Activated CD4-positive, alpha-beta memory T cell treated with anti-CD3 and anti-CD28 coated beads for 36 hours (primary cell): Measurements from ENCODE around the gene COMMD1. TPM values are rescaled to one million over a fixed set of nuclear protein-coding genes. Genes with fewer than 3 reads are reported as not detected.
"Not testable (repeated sequence)": the region's sequence is repeated elsewhere in the genome, so short reads cannot be mapped to it uniquely, and the experiment has no call there.

Source experiments
- CTCF ChIA-PET: fragments of 350-600 bp; sonication (Branson Sonifier 250); formaldehyde crosslinking; loops from one replicate; lab custom pipeline; 2021; ENCODE audit warnings: antibody characterized with exemption, inconsistent platforms; lab: Charles Lee
- POLR2A ChIA-PET: fragments of 350-600 bp; sonication (Branson Sonifier 250); formaldehyde crosslinking; loops from one replicate; lab custom pipeline; 2021; ENCODE audit warnings: antibody characterized with exemption; lab: Charles Lee
- DNase-seq: peaks from one replicate; pipeline ENCODE4 v3.0.0-alpha.2; 2020
- H3K27ac Mint-ChIP-seq: one replicate; pipeline ENCODE4 v1.8.0; 2021; ENCODE audit warnings: mixed read lengths
- H3K27me3 Mint-ChIP-seq: one replicate; pipeline ENCODE4 v1.8.0; 2021; ENCODE audit warnings: mixed read lengths
- H3K36me3 Mint-ChIP-seq: one replicate; pipeline ENCODE4 v1.8.0; 2021; ENCODE audit warnings: mixed read lengths
- H3K4me1 Mint-ChIP-seq: one replicate; pipeline ENCODE4 v1.8.0; 2021; ENCODE audit warnings: low read depth, mixed read lengths
- H3K4me3 Mint-ChIP-seq: one replicate; pipeline ENCODE4 v1.8.0; 2021; ENCODE audit warnings: mild to moderate bottlenecking, mixed read lengths
- H3K9me3 Mint-ChIP-seq: one replicate; pipeline ENCODE4 v1.8.0; 2021; ENCODE audit warnings: mixed read lengths
- intact Hi-C: fragments of 100-400 bp; cut with micrococcal nuclease; formaldehyde crosslinking; loops from one replicate; pipeline ENCODE4 v1.15.1; 2023
- total RNA-seq, 2 experiments: library from RNA; stranded (reverse); gene quantifications; one replicate each; pipeline ENCODE4 v1.2.3, GENCODE V29; 2021

Gene COMMD1
- total RNA-seq, 2 experiments from 2014 or later: 33.0 to 33.8 TPM

DNA sequence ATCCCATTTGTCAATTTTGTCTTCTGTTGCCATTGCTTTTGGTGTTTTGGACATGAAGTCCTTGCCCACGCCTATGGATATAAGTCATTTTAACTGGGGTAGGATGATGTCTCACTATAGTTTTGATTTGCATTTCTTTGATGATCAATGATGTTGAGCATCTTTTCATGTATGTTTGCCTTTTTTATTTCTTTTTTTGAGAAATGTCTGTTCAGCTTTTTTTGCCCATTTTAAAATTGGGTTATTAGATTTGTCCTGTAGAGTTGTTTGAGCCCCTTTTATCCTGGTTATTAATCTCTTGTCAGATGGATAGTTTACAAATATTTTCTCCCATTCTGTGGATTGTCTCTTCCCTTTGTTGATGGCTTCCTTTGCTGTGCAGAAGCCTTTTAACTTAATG is 75.3 kb downstream of the COMMD1 start:
- DNase-seq: no peak
- H3K9me3 Mint-ChIP-seq: peaks cover 22% of the 10 kb centered on the region
- POLR2A ChIA-PET: no interaction called here
- no peak overlapping the region for H3K4me3 Mint-ChIP-seq
- intact Hi-C loops: no loop called here
- H3K4me1 Mint-ChIP-seq: peaks cover 6% of the 10 kb centered on the region
- H3K27ac Mint-ChIP-seq: no peak overlapping the region
- peaks cover 18% of the 10 kb centered on the region for H3K36me3 Mint-ChIP-seq
- CTCF ChIA-PET: no interaction called here
- no peaks in the 10 kb centered on the region for H3K27me3 Mint-ChIP-seq

DNA sequence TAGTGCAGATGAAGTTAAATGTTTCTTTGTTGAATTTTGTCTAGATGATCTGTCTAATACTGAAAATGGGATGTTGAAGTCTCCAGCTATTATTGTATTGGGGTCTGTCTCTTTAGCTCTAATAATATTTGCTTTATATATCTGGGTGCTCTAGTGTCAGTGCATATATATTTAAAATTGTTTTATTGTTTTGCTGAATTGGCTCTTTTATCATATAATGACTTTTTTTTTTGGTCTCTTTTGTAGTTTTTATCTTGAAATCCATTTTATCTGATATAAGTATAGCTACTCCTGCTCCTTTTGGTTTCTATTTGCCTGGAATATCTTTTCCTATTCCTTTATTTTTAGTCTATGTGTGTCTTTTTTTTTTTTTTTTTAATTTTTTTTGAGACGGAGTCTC is 79.2 kb downstream of the COMMD1 start:
- DNase-seq: no peak
- Mint-ChIP-seq H3K27ac (no peak overlapping the region), H3K27me3 (no peaks in the 10 kb centered on the region), H3K9me3 (peaks cover 22% of the 10 kb centered on the region), H3K4me1 (peaks cover 6% of the 10 kb centered on the region), H3K4me3 (no peak overlapping the region), H3K36me3 (peaks cover 18% of the 10 kb centered on the region)
- CTCF ChIA-PET: no interaction called here
- intact Hi-C loops: no loop called here
- POLR2A ChIA-PET: no interaction called here

DNA sequence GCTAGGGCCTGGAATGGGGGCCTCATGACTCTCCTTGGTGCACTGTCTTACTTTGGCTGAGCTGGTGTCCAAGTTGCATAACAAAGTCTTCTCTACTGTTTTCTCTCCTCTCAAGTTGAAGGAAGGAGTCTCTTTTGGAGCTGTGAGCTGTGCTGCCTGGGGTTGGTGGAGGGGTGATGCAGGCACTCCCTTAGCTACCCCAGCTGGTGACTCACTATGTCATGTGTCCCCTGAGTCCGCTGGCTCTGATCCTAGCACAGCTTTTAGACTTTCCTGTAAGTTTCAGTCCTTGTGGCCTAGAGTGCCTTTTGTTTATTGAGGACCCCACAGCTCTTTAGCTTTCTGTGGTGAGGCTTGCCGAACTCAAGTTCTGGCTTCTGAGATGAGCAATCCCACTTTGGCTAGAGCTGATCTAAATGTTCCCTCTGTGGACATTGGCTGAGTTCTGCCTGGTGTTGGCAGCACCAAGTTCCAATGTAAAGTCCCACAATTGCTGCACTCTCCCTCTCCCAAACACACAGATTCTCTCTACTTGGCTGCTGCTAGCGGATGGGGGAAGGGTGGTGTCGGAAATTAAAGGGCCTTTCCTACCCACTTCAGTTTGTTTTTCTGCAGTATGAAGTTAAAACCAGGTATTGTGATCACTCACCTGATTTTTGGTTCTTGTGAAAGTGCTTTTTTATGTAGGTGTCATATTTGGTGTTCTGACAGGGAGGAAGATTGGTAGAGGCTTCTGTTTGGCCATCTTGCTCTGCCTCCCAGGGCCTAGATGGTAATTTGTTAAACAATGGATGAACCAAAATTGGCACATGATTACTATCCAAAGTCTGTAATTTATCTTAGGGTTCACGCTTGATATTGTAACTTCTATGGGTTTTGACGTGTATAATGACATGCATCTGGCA is 83.2 kb downstream of the COMMD1 start:
- H3K4me1 Mint-ChIP-seq: no peaks in the 10 kb centered on the region
- H3K4me3 Mint-ChIP-seq: no peak overlapping the region
- intact Hi-C loops: no loop called here
- no peaks in the 10 kb centered on the region for H3K27me3 Mint-ChIP-seq
- peaks cover 1% of the 10 kb centered on the region for H3K36me3 Mint-ChIP-seq
- no peak overlapping the region for H3K27ac Mint-ChIP-seq
- H3K9me3 Mint-ChIP-seq: no peaks in the 10 kb centered on the region
- no peak for DNase-seq
- ChIA-PET POLR2A (no interaction called here), CTCF (no interaction called here)

DNA sequence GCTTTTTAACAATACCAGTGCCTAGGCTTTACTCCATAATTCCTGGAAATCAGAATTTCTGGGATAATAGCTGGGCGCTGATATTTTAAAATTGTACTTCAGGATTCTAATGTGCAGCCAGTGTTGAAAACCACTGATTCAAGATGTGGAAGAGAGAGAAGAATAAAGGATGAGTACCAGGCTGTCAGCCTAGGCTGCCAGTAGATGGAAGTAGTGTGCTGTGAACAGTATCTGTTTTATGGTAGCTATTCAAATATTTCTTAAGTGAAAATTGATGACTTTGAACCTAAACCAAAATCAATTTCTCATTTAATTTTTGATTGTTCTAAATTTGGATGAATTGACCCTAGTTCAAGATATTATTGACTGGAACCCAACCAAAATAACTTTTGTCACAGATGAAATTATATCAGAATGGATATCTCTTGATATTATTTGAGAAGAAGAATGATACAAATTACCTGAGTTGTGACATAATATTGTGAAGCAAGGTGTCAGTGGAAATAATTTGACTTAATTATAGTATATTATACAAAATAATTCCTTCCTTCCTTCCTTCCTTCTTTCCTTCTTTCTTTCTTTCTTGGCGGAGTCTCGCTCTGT is 88.0 kb downstream of the COMMD1 start:
- Mint-ChIP-seq H3K36me3 (no peaks in the 10 kb centered on the region), H3K27me3 (no peaks in the 10 kb centered on the region), H3K4me3 (no peak overlapping the region), H3K27ac (no peak overlapping the region), H3K9me3 (no peaks in the 10 kb centered on the region), H3K4me1 (no peaks in the 10 kb centered on the region)
- ChIA-PET CTCF (interaction anchor here (0.6 to 3.1 kb wide), 8 partner anchors 11 to 420 kb away, joined by 3 to 22 read pairs (median 4); no protein-coding TSS in a partner anchor), POLR2A (no interaction called here)
- peak; percentile 12 for DNase-seq
- intact Hi-C loops: loop anchor here (1.0 kb wide), 1 partner anchor 419 kb away; no protein-coding TSS in a partner anchor

DNA sequence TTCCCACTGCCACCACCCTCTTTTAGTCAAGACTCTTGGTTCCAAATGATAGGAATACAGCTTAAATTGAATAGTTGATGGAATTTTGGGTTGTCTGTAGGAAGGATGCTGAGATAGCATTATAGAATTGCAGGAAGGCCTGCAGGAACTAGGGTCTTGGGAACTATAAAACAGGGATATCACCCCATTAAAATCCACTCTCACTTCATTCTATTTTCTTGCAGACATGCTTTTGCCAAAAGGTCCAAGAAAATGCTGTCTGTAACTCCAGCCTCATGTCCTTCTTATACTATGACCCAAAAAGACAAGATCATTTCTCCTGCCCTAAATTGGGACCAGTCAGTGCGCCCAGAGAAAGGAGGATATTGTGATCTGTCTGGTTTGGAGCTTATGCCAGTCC is 89.1 kb downstream of the COMMD1 start:
- H3K36me3 Mint-ChIP-seq: no peaks in the 10 kb centered on the region
- ChIA-PET CTCF (interaction anchor here (3.1 kb wide), 1 partner anchor 417 kb away, joined by 22 read pairs; no protein-coding TSS in a partner anchor), POLR2A (interaction anchor here (0.5 kb wide), 1 partner anchor 387 kb away, joined by 3 read pairs; no protein-coding TSS in a partner anchor)
- H3K27me3 Mint-ChIP-seq: no peaks in the 10 kb centered on the region
- intact Hi-C loops: no loop called here
- DNase-seq: no peak
- H3K4me3 Mint-ChIP-seq: no peak overlapping the region
- no peaks in the 10 kb centered on the region for H3K9me3 Mint-ChIP-seq
- H3K27ac Mint-ChIP-seq: no peak overlapping the region
- H3K4me1 Mint-ChIP-seq: no peaks in the 10 kb centered on the region

DNA sequence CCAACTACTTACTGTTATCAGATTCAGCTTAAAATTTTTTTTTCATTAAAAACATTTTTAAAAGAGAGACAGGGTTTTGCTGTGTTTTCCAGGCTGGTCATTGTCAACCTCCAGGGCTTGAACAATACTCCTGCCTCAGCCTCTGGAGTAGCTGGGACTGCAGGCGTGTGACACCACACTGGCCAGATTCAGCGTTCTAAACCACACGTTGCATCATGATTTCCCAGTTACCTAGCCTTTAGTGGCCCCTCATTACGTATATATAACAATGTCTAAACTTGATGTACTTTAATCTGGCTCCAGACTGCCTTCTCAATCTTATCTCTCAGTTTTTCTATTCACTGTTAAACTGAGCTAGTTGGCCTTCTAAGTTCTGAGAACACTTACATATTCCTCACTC is 89.6 kb downstream of the COMMD1 start:
- DNase-seq: no peak
- Mint-ChIP-seq H3K9me3 (no peaks in the 10 kb centered on the region), H3K36me3 (no peaks in the 10 kb centered on the region), H3K27ac (no peak overlapping the region), H3K4me1 (no peaks in the 10 kb centered on the region), H3K4me3 (no peak overlapping the region), H3K27me3 (no peaks in the 10 kb centered on the region)
- intact Hi-C loops: no loop called here
- POLR2A ChIA-PET: no interaction called here
- CTCF ChIA-PET: interaction anchor here (3.1 kb wide), 1 partner anchor 416 kb away, joined by 22 read pairs; no protein-coding TSS in a partner anchor

DNA sequence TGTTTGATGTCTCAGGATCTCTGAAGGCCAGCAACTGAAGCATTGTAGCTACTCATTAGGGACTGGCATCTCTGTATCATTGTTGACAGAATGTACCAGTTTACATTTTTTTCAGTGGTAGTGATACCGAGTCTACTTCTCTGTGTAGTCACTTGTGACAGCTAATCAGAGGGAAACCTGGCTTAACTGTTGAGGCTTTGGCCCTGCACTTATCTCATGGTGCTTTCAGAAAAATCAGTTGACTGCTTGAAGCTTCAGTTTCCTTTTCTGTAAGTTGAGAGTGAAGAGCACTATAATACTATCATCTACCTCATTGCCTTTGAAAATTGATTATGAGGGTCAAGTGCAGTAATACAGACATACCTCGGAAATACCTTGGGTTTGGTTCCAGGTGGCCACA is 90.0 kb downstream of the COMMD1 start:
- no peak for DNase-seq
- no peaks in the 10 kb centered on the region for H3K27me3 Mint-ChIP-seq
- no peaks in the 10 kb centered on the region for H3K36me3 Mint-ChIP-seq
- no peaks in the 10 kb centered on the region for H3K9me3 Mint-ChIP-seq
- no peak overlapping the region for H3K27ac Mint-ChIP-seq
- H3K4me1 Mint-ChIP-seq: no peaks in the 10 kb centered on the region
- no peak overlapping the region for H3K4me3 Mint-ChIP-seq
- intact Hi-C loops: no loop called here
- POLR2A ChIA-PET: no interaction called here
- CTCF ChIA-PET: interaction anchor here (0.6 to 3.1 kb wide), 2 partner anchors 317 to 416 kb away, joined by 3 to 22 read pairs; no protein-coding TSS in a partner anchor

DNA sequence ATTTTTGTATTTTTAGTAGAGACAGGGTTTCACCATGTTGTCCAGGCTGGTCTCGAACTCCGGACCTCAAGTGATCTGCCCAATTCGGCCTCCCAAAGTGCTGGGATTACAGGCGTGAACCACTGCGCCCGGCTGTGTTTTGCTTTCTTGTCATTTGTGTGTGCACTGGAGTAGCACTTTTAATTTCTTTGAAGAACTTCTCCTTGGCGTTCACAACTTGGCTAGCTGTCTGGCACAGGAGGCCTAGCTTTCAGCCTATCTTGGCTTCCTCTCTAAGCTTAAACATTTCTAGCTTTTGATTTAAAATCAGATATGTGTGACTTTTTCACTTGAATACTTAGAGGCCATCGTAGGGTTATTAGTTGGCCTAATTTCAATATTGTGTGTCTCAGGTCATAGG is 93.0 kb downstream of the COMMD1 start:
- Mint-ChIP-seq H3K9me3 (no peaks in the 10 kb centered on the region), H3K27me3 (no peaks in the 10 kb centered on the region), H3K4me3 (no peak overlapping the region), H3K36me3 (peaks cover 7% of the 10 kb centered on the region), H3K27ac (no peak overlapping the region), H3K4me1 (no peaks in the 10 kb centered on the region)
- ChIA-PET POLR2A (no interaction called here), CTCF (no interaction called here)
- no peak for DNase-seq
- intact Hi-C loops: no loop called here

DNA sequence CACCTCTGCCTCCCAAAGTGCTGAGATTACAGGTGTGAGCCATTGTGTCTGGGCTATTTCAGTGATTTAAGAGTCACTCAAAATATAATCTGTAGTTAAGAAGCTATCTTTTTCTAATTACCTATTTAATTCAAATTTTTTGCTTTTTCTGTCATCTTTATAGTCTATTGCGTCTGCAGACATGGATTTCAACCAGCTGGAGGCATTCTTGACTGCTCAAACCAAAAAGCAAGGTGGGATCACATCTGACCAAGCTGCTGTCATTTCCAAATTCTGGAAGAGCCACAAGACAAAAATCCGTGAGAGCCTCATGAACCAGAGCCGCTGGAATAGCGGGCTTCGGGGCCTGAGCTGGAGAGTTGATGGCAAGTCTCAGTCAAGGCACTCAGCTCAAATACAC is 95.1 kb downstream of the COMMD1 start:
- ChIA-PET POLR2A (no interaction called here), CTCF (no interaction called here)
- Mint-ChIP-seq H3K36me3 (peaks cover 13% of the 10 kb centered on the region), H3K27ac (no peak overlapping the region), H3K4me3 (no peak overlapping the region), H3K4me1 (no peaks in the 10 kb centered on the region), H3K9me3 (no peaks in the 10 kb centered on the region), H3K27me3 (no peaks in the 10 kb centered on the region)
- DNase-seq: no peak
- intact Hi-C loops: no loop called here

DNA sequence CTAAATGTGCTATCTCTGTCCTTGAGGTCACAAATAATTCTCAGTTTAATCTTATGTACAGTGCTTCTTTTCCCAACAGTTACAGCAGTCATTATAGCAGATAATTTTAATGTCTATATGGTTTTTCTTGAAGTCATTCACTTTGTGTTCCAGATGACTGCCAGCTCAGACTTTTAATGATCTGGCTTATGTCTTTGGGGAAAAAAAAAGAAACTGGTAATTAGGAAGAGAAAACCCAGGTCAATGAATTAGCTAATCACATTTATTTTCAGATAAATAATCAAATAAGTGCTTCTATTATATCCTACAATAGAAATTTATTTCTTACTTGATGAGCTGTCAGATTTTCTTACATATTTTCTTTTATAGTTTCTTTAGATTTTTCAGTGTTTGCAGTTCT is 96.0 kb downstream of the COMMD1 start:
- ChIA-PET POLR2A (no interaction called here), CTCF (no interaction called here)
- DNase-seq: no peak
- no peaks in the 10 kb centered on the region for H3K27me3 Mint-ChIP-seq
- no peak overlapping the region for H3K27ac Mint-ChIP-seq
- H3K4me3 Mint-ChIP-seq: no peak overlapping the region
- H3K4me1 Mint-ChIP-seq: no peaks in the 10 kb centered on the region
- intact Hi-C loops: no loop called here
- peaks cover 13% of the 10 kb centered on the region for H3K36me3 Mint-ChIP-seq
- no peaks in the 10 kb centered on the region for H3K9me3 Mint-ChIP-seq

DNA sequence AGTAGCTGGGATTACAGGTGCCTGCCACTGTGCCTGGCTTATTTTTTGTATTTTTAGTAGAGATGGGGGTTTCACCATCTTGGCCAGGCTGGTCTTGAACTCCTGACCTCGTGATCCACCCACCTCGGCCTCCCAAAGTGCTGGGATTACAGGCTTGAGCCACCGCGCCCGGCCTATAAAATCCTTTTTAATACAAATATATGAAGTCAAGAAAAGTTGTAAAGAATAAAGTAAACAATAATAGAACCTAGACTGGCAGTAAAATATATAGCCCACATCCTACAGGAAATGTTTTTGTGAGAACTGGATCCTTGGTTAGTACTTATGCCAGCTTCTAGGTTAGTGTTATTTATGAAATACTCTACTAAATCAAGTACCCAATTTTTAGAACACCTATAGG is 99.0 kb downstream of the COMMD1 start:
- H3K27ac Mint-ChIP-seq, H3K4me1 Mint-ChIP-seq, DNase-seq, H3K9me3 Mint-ChIP-seq, intact Hi-C loops, H3K4me3 Mint-ChIP-seq, H3K27me3 Mint-ChIP-seq, POLR2A ChIA-PET: not testable (repeated sequence)
- CTCF ChIA-PET: interaction anchor here (1.2 kb wide), 1 partner anchor 11 kb away, joined by 4 read pairs; no protein-coding TSS in a partner anchor
- peaks cover 13% of the 10 kb centered on the region for H3K36me3 Mint-ChIP-seq

DNA sequence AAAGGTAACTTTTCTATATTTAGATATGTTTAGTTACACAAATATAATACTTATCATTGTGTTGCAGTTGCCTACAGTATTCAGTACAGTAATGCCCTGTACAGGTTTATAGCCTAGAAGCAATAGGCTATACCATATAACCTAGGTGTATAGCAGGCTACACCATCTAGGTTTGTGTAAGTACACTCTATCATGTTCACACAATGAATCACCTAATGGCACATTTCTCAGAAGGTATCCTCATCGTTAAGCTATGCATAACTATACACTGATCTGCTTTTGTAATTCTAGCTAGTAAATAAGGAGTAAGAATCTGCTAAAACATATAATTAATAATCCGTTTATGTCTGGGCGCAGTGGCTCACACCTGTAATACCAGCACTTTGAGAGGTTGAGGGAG is 102.1 kb downstream of the COMMD1 start:
- Mint-ChIP-seq H3K27me3 (no peaks in the 10 kb centered on the region), H3K9me3 (no peaks in the 10 kb centered on the region), H3K4me1 (no peaks in the 10 kb centered on the region), H3K36me3 (peaks cover 7% of the 10 kb centered on the region), H3K4me3 (no peak overlapping the region), H3K27ac (no peak overlapping the region)
- CTCF ChIA-PET: no interaction called here
- intact Hi-C loops: no loop called here
- no peak for DNase-seq
- POLR2A ChIA-PET: no interaction called here
